ENCODE data around the gene CACNA2D3.

The CACNA2D3 gene

GRCh38 chr3:54731732-54732445 is 609.5 kb downstream of the CACNA2D3 start:
- Histone ChIP-seq H3K4me3 (ENCODE audit: low read length) (no peak overlapping the region), H3K4me2 (ENCODE audit: low read depth, low read length) (no peak overlapping the region), H3K27ac (ENCODE audit: low read length) (no peak overlapping the region), H3K36me3 (replicated peaks; ENCODE audit: insufficient read depth, low read length) (no peaks in the 10 kb centered on the region), H3K9me2 (replicated peaks; ENCODE audit: insufficient read depth, low read length) (no peaks in the 10 kb centered on the region), H3K9me3 (replicated peaks; ENCODE audit: insufficient read depth, low read length) (no peaks in the 10 kb centered on the region), H3F3A (ENCODE audit: insufficient read depth, low read length) (no peaks in the 10 kb centered on the region), H4K20me1 (ENCODE audit: insufficient read depth, low read length) (no peaks in the 10 kb centered on the region), H3K4me1 (ENCODE audit: low read length) (no peaks in the 10 kb centered on the region), H3K9ac (ENCODE audit: low read length) (no peak overlapping the region), H2AFZ (ENCODE audit: low read length) (no peak overlapping the region), H3K27me3 (replicated peaks; ENCODE audit: insufficient read depth, low read length) (no peaks in the 10 kb centered on the region), H3K79me2 (ENCODE audit: low read length) (no peaks in the 10 kb centered on the region)
- TF ChIP-seq EZH2 (optimal IDR thresholded peaks at IDR 0.05; ENCODE audit: low read depth, low read length) (no peak), CTCF (IDR thresholded peaks at IDR 0.05; ENCODE audit: low read length) (no peak), EZH2phosphoT487 (IDR thresholded peaks at IDR 0.05; ENCODE audit: low read length) (no peak)
- no peak for DNase-seq

GRCh38 chr3:54733106-54734006 is 611.0 kb downstream of the CACNA2D3 start:
- no peak overlapping the region for H3K4me3 ChIP-seq (ENCODE audit: low read length)
- no peak for DNase-seq

GRCh38 chr3:54736459-54736858 is 614.1 kb downstream of the CACNA2D3 start:
- Histone ChIP-seq H2AFZ (ENCODE audit: low read length) (no peak overlapping the region), H3K9me3 (replicated peaks; ENCODE audit: insufficient read depth, low read length) (no peaks in the 10 kb centered on the region), H4K20me1 (ENCODE audit: insufficient read depth, low read length) (no peaks in the 10 kb centered on the region), H3K79me2 (ENCODE audit: low read length) (no peaks in the 10 kb centered on the region), H3K36me3 (replicated peaks; ENCODE audit: insufficient read depth, low read length) (no peaks in the 10 kb centered on the region), H3K27ac (ENCODE audit: low read length) (no peak overlapping the region), H3K4me1 (ENCODE audit: low read length) (no peaks in the 10 kb centered on the region), H3K27me3 (replicated peaks; ENCODE audit: insufficient read depth, low read length) (no peaks in the 10 kb centered on the region), H3K9me2 (replicated peaks; ENCODE audit: insufficient read depth, low read length) (no peaks in the 10 kb centered on the region), H3K4me3 (ENCODE audit: low read length) (no peak overlapping the region), H3K9ac (ENCODE audit: low read length) (no peak overlapping the region), H3K4me2 (ENCODE audit: low read depth, low read length) (no peak overlapping the region), H3F3A (ENCODE audit: insufficient read depth, low read length) (no peaks in the 10 kb centered on the region)
- TF ChIP-seq EZH2phosphoT487 (IDR thresholded peaks at IDR 0.05; ENCODE audit: low read length) (no peak), CTCF (IDR thresholded peaks at IDR 0.05; ENCODE audit: low read length) (no peak), EZH2 (optimal IDR thresholded peaks at IDR 0.05; ENCODE audit: low read depth, low read length) (no peak)
- no peak for DNase-seq

More at GRCh38 chr3:54733106-54734006, 611.0 kb downstream of the CACNA2D3 start:
- Histone ChIP-seq H3K9ac (ENCODE audit: low read length) (no peak overlapping the region), H2AFZ (ENCODE audit: low read length) (no peak overlapping the region), H3K79me2 (ENCODE audit: low read length) (no peaks in the 10 kb centered on the region), H3K9me2 (replicated peaks; ENCODE audit: insufficient read depth, low read length) (no peaks in the 10 kb centered on the region), H3K27me3 (replicated peaks; ENCODE audit: insufficient read depth, low read length) (no peaks in the 10 kb centered on the region), H3K4me2 (ENCODE audit: low read depth, low read length) (no peak overlapping the region), H4K20me1 (ENCODE audit: insufficient read depth, low read length) (no peaks in the 10 kb centered on the region), H3K36me3 (replicated peaks; ENCODE audit: insufficient read depth, low read length) (no peaks in the 10 kb centered on the region), H3K27ac (ENCODE audit: low read length) (no peak overlapping the region), H3K4me1 (ENCODE audit: low read length) (no peaks in the 10 kb centered on the region), H3K9me3 (replicated peaks; ENCODE audit: insufficient read depth, low read length) (no peaks in the 10 kb centered on the region), H3F3A (ENCODE audit: insufficient read depth, low read length) (no peaks in the 10 kb centered on the region)
- TF ChIP-seq EZH2 (optimal IDR thresholded peaks at IDR 0.05; ENCODE audit: low read depth, low read length) (no peak), EZH2phosphoT487 (IDR thresholded peaks at IDR 0.05; ENCODE audit: low read length) (no peak), CTCF (IDR thresholded peaks at IDR 0.05; ENCODE audit: low read length) (no peak)
